Right atrium auricular region (tissue), 2 donors: ENCODE data around the gene FHIT. TPM values are rescaled to one million over a fixed set of nuclear protein-coding genes. Genes with fewer than 3 reads are reported as not detected.

Experiments used
- DNase-seq: peaks from one replicate; pipeline ENCODE4 v3.0.0-alpha.2; 2019; ENCODE audit warnings: low spot score
- H3K27ac ChIP-seq, 2 donors: fragments of 200-600 bp; sonication (generic); 1 replicate in 1 of 2; 2 replicates in 1 of 2; pipeline ENCODE4 v1.5.1; 2016 to 2019
- H3K27me3 ChIP-seq, 2 donors: fragments of 200-600 bp; sonication (generic); one replicate each; pipeline versions ENCODE4 v1.5.1 to v1.6.0; 2017 to 2019
- H3K36me3 ChIP-seq: fragments of 200-600 bp; sonication (generic); one replicate; pipeline ENCODE4 v1.5.1; 2016
- H3K4me1 ChIP-seq, 2 donors: fragments of 200-600 bp; sonication (generic); one replicate each; pipeline versions ENCODE4 v1.5.1 to v1.6.0; 2017 to 2019
- H3K4me3 ChIP-seq, 2 donors: fragments of 200-600 bp; sonication (generic); 1 replicate in 1 of 2; 2 replicates in 1 of 2; pipeline ENCODE4 v1.5.1; 2017 to 2019; ENCODE audit warnings: mild to moderate bottlenecking in 1 of 2, moderate library complexity in 1 of 2
- H3K9me3 ChIP-seq, 2 donors: fragments of 200-600 bp; sonication (generic); one replicate each; pipeline ENCODE4 v1.5.1; 2019
- CTCF ChIP-seq, 2 donors: fragments of 200-600 bp; sonication (generic); IDR thresholded peaks; one replicate each; pipeline ENCODE4 v1.5.1; 2019; ENCODE audit warnings: antibody characterized with exemption in 2 of 2
- total RNA-seq, 2 donors: library from RNA; depleted of rRNA; stranded (reverse); fragments of >200 nt; gene quantifications; one replicate each; pipeline ENCODE4 v1.1.0, GENCODE V29; 2016

FHIT gene
- total RNA-seq, 2 donors from 2014 or later, result 10.4 to 11.0 TPM

- no peak for TF ChIP-seq CTCF (IDR thresholded peaks at IDR 0.05)
- Histone ChIP-seq H3K27me3 (no peaks in the 10 kb centered on the region), H3K27ac (no peak overlapping the region), H3K4me1 (peaks cover 0 to 14% of the 10 kb centered on the region in 2 donors), H3K4me3 (no peak overlapping the region), H3K9me3 (no peaks in the 10 kb centered on the region), H3K36me3 (no peaks in the 10 kb centered on the region)
- DNase-seq, result no peak
These were observed 93.8 kb downstream of the FHIT start for GRCh38 chr3:61157414-61157813.

GRCh38 chr3:61155701-61156292 is 95.5 kb downstream of the FHIT start:
- Histone ChIP-seq H3K27ac (peak overlapping the region in 1 of 2 donors; percentile 33), H3K4me1 (peaks cover 0 to 14% of the 10 kb centered on the region in 2 donors), H3K27me3 (no peaks in the 10 kb centered on the region), H3K9me3 (no peaks in the 10 kb centered on the region), H3K4me3 (no peak overlapping the region), H3K36me3 (no peaks in the 10 kb centered on the region)
- DNase-seq, result no peak
- TF ChIP-seq CTCF (IDR thresholded peaks at IDR 0.05), result no peak

- no peak for DNase-seq
- H3K27ac ChIP-seq, result no peak overlapping the region
These were observed 96.6 kb downstream of the FHIT start for GRCh38 chr3:61154457-61155198.

GRCh38 chr3:61152071-61152470 is 99.2 kb downstream of the FHIT start:
- DNase-seq, result no peak
- no peaks in the 10 kb centered on the region for H3K36me3 ChIP-seq
- H3K27me3 ChIP-seq, result no peaks in the 10 kb centered on the region
- H3K27ac ChIP-seq, result no peak overlapping the region
- TF ChIP-seq CTCF (IDR thresholded peaks at IDR 0.05), result no peak
- H3K9me3 ChIP-seq, result no peaks in the 10 kb centered on the region
- peaks cover 0 to 14% of the 10 kb centered on the region in 2 donors for H3K4me1 ChIP-seq
- H3K4me3 ChIP-seq, result no peak overlapping the region

More at GRCh38 chr3:61154457-61155198, 96.6 kb downstream of the FHIT start:
- no peaks in the 10 kb centered on the region for H3K36me3 ChIP-seq
- TF ChIP-seq CTCF (IDR thresholded peaks at IDR 0.05), result no peak
- H3K4me1 ChIP-seq, result peaks cover 0 to 14% of the 10 kb centered on the region in 2 donors
- no peaks in the 10 kb centered on the region for H3K27me3 ChIP-seq
- H3K4me3 ChIP-seq, result no peak overlapping the region
- H3K9me3 ChIP-seq, result no peaks in the 10 kb centered on the region

GRCh38 chr3:61149236-61149635 is 102.0 kb downstream of the FHIT start:
- TF ChIP-seq CTCF (IDR thresholded peaks at IDR 0.05), result no peak
- no peaks in the 10 kb centered on the region for H3K9me3 ChIP-seq
- H3K4me3 ChIP-seq, result no peak overlapping the region
- H3K27ac ChIP-seq, result no peak overlapping the region
- no peak for DNase-seq
- no peaks in the 10 kb centered on the region for H3K27me3 ChIP-seq
- H3K36me3 ChIP-seq, result no peaks in the 10 kb centered on the region
- H3K4me1 ChIP-seq, result peaks cover 0 to 2% of the 10 kb centered on the region in 2 donors
